Right lobe of liver (tissue), 6 donors: ENCODE measurements around the gene C10orf90. TPM values are rescaled to one million over a fixed set of nuclear protein-coding genes. Genes with fewer than 3 reads are reported as not detected.

Experiments
- ATAC-seq, 4 donors: fragments of 200-7000 bp; cut with Tn5 transposase; one replicate each; pipeline ENCODE4 v1.9.1; 2020; ENCODE audit warnings: mild to moderate bottlenecking in 4 of 4, moderate library complexity in 4 of 4
- DNase-seq, 3 donors: peaks; one replicate each; pipeline ENCODE4 v3.0.0-alpha.2; 2020
- H3K27ac ChIP-seq, 3 donors: fragments of 200-600 bp; one replicate each; pipeline ENCODE4 v1.8.0; 2022
- H3K27me3 ChIP-seq, 2 donors: fragments of 200-600 bp; one replicate each; pipeline ENCODE4 v1.8.0; 2022
- H3K36me3 ChIP-seq, 4 donors: fragments of 200-600 bp; sonication (generic) in 1 of 4; one replicate each; pipeline versions ENCODE4 v1.5.1 to v1.8.0; 2017 to 2022; ENCODE audit warnings: control low read depth in 1 of 4
- H3K4me1 ChIP-seq, 4 donors: fragments of 200-600 bp; sonication (generic) in 1 of 4; one replicate each; pipeline versions ENCODE4 v1.5.1 to v1.8.0; 2017 to 2022; ENCODE audit warnings: control low read depth in 1 of 4
- H3K4me3 ChIP-seq, 3 donors: fragments of 200-600 bp; one replicate each; pipeline ENCODE4 v1.8.0; 2022
- H3K9me3 ChIP-seq, 4 donors: fragments of 200-600 bp; sonication (generic) in 1 of 4; one replicate each; pipeline versions ENCODE4 v1.5.1 to v1.8.0; 2017 to 2022; ENCODE audit warnings: control low read depth in 1 of 4
- CTCF ChIP-seq, 4 donors: fragments of 200-600 bp in 3 of 4; fragments of 450-650 bp in 1 of 4; IDR thresholded peaks; one replicate each; pipeline versions ENCODE4 v1.5.1 to v1.8.0; 2016 to 2022; ENCODE audit warnings: antibody characterized with exemption in 4 of 4, mild to moderate bottlenecking in 2 of 4
- POLR2A ChIP-seq: fragments of 450-650 bp; IDR thresholded peaks from one replicate; pipeline ENCODE4 v1.6.1; 2017; ENCODE audit warnings: antibody characterized with exemption, mild to moderate bottlenecking
- WGBS: methylation state at CpG from one replicate; pipeline ENCODE4 v1.1.6; 2018; ENCODE audit warnings: low coverage, low lambda C conversion rate; ENCODE audit not compliant: insufficient coverage; ENCODE audit errors: missing lambda C conversion rate; 5-methylcytosine and 5-hydroxymethylcytosine counted together
- intact Hi-C, 2 donors: fragments of 100-400 bp; cut with DNase I; formaldehyde crosslinking; loops; one replicate each; pipeline versions ENCODE4 v1.11.2 to v1.14.1; 2022
- total RNA-seq, 6 experiments: library from RNA; depleted of rRNA in 2 of 6; stranded (reverse); fragments of >200 nt in 2 of 6; fragmentation: NEBNext Ultra II Directional in 3 of 6; extraction: Animal tissue kit (Norgen Biotek cat#: 25700) in 3 of 6; gene quantifications; one replicate each; pipeline versions ENCODE4 v1.1.0 to v1.2.4, GENCODE V29; 2016 to 2023
- donor health status: DM: no; HTN: yes; CAD: no.
- donor health status: DM: no; HTN: no; CAD: no.
- donor health status: DM: no; HTN: no; CAD: no.
- donor health status: DM: no; HTN: yes; CAD: no.
- donor health status: DM: no; HTN: yes; CAD: no.

The C10orf90 gene
- total RNA-seq, 6 experiments from 2014 or later = 0.22 to 0.43 TPM; not detected in 4

GRCh38 chr10:126456632-126457031, 213.9 kb downstream of the C10orf90 start:
- intact Hi-C loops = no loop called here
- no peaks in the 10 kb centered on the region for H3K27me3 ChIP-seq
- peaks cover 0 to 18% (median 0%) of the 10 kb centered on the region in 4 donors for H3K4me1 ChIP-seq
- 82% methylated on average over 3 of the region's 5 CpGs for WGBS
- H3K36me3 ChIP-seq = no peaks in the 10 kb centered on the region
- no peak overlapping the region for H3K4me3 ChIP-seq
- H3K9me3 ChIP-seq = no peaks in the 10 kb centered on the region
- no peak overlapping the region for H3K27ac ChIP-seq
- TF ChIP-seq CTCF (IDR thresholded peaks at IDR 0.05) = no peak
- no peak for TF ChIP-seq POLR2A
- no peak for DNase-seq
- no peak for ATAC-seq

GRCh38 chr10:126455766-126456405, 214.6 kb downstream of the C10orf90 start:
- H3K27ac ChIP-seq = no peak overlapping the region
- no peaks in the 10 kb centered on the region for H3K27me3 ChIP-seq
- 62% methylated on average over 10 of the region's 11 CpGs for WGBS
- intact Hi-C loops = no loop called here
- no peaks in the 10 kb centered on the region for H3K36me3 ChIP-seq
- DNase-seq (no peak), ATAC-seq (no peak)
- H3K4me3 ChIP-seq = no peak overlapping the region
- peaks cover 0 to 18% (median 0%) of the 10 kb centered on the region in 4 donors for H3K4me1 ChIP-seq
- TF ChIP-seq CTCF (IDR thresholded peaks at IDR 0.05) = no peak
- no peak for TF ChIP-seq POLR2A
- no peaks in the 10 kb centered on the region for H3K9me3 ChIP-seq

DNA sequence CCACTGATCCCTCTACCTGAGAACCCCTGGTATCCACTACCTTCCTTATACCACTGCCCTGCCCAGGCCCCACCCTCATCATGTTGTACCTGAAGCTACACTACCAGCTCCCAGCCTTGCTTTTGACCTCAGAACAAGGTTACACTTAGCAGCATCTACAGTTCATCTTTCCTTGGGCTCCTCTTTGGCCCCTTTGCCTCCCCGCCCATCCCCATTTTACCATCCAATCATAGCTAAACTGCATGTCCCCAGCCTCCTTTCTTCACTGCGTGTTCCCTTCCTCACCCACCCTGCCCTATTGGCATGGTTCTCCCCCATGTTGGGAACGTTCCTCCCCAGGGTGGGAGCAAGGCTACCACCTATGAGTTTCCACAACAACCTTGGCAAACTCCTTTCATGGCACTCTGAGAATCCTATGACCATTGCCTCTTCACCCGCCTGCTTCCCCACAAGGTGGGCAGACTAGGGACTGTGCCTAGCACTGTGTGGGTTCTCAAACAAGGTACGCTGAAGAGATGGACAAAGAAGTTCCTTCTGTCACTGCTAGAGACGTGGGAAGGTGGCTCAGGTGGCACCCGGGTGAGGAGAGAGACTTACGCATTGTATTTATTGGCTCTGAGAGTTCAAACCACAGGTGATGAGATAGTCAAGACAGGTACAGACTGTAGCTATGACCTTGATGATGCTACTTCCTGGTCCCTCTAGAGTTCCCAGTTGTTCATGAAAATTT, 215.3 kb downstream of the C10orf90 start:
- H3K9me3 ChIP-seq = no peaks in the 10 kb centered on the region
- ATAC-seq = no peak
- no peak overlapping the region for H3K27ac ChIP-seq
- H3K4me1 ChIP-seq = peaks cover 0 to 18% (median 0%) of the 10 kb centered on the region in 4 donors
- 62% methylated on average over 4 of the region's 8 CpGs for WGBS
- H3K4me3 ChIP-seq = no peak overlapping the region
- no peaks in the 10 kb centered on the region for H3K36me3 ChIP-seq
- no peaks in the 10 kb centered on the region for H3K27me3 ChIP-seq
- no peak for DNase-seq
- TF ChIP-seq POLR2A (no peak), CTCF (IDR thresholded peaks at IDR 0.05) (no peak)
- intact Hi-C loops = no loop called here

DNA sequence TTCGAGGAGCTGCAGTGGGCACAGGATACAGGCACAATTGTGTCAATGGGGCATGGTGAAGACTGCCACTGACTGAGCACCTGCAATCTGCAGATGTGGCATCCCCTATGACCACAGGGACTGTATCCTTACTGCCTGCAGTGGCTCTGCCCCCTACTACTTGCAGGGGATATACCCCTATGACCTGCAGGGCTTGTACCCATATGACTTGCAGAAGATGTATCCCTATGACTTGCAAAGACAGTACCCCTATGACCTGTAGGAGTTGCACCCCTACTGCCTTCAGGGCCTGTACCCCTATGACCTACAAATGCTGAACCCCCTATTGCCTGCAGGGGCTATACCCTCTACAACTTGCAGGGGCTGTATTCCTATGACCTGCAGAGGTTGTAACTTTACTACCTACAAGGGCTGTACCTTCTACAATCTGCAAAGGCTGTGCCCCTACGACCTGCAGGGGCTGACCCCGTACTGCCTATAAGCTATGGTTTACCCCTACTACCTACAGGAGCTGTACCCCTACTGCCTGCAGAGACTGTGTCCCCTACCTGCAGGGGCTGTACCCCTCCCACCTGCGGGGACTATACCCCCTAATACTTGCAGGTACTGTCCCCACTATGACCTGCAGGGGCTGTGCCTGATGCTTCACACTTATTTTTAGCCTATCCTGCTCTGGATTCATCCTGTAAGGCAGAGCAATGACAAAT, 216.3 kb downstream of the C10orf90 start:
- TF ChIP-seq CTCF (IDR thresholded peaks at IDR 0.05) = no peak
- TF ChIP-seq POLR2A = no peak
- ATAC-seq = peak in 1 of 4 donors; percentile 16
- DNase-seq = no peak
- Histone ChIP-seq H3K4me1 (peaks cover 0 to 14% (median 0%) of the 10 kb centered on the region in 4 donors), H3K9me3 (no peaks in the 10 kb centered on the region), H3K4me3 (no peak overlapping the region), H3K27ac (no peak overlapping the region), H3K36me3 (no peaks in the 10 kb centered on the region), H3K27me3 (no peaks in the 10 kb centered on the region)
- WGBS = 67% methylated on average over 1 of the region's 4 CpGs
- intact Hi-C loops = no loop called here
